Chondrocyte (in vitro differentiated cells): ENCODE measurements around the gene MAP2K4. TPM values are rescaled to one million over a fixed set of nuclear protein-coding genes. Genes with fewer than 3 reads are reported as not detected.

ENCODE experiments used
- DNase-seq: peaks from one replicate; pipeline ENCODE4 v3.0.0; 2021; ENCODE audit warnings: mixed read lengths, low spot score
- H3K27ac Mint-ChIP-seq: one replicate; pipeline ENCODE4 v1.8.0; 2021; ENCODE audit warnings: mild to moderate bottlenecking, moderate library complexity, mixed read lengths; ENCODE audit not compliant: unreplicated experiment
- H3K27me3 Mint-ChIP-seq: 2 replicates; pipeline ENCODE4 v1.8.0; 2021; ENCODE audit warnings: low read depth, mixed read lengths
- H3K36me3 Mint-ChIP-seq: 2 replicates; pipeline ENCODE4 v1.8.0; 2021; ENCODE audit warnings: low read depth, mixed read lengths
- H3K4me1 Mint-ChIP-seq: 2 replicates; pipeline ENCODE4 v1.8.0; 2021; ENCODE audit warnings: low read depth, mild to moderate bottlenecking, mixed read lengths
- H3K4me3 Mint-ChIP-seq: one replicate; pipeline ENCODE4 v1.8.0; 2021; ENCODE audit warnings: mild to moderate bottlenecking, moderate library complexity, mixed read lengths; ENCODE audit not compliant: unreplicated experiment
- H3K9me3 Mint-ChIP-seq: 2 replicates; pipeline ENCODE4 v1.8.0; 2021; ENCODE audit warnings: low read depth, mixed read lengths
- total RNA-seq: library from RNA; stranded (reverse); gene quantifications from 3 replicates; pipeline ENCODE4 v1.2.1, GENCODE V29; 2021
- TF ChIP-seq, protein P1 (sequence below): fragments of 200-600 bp; sonication (generic); IDR thresholded peaks from 2 replicates; pipeline ENCODE4 v1.5.0; 2021; ENCODE audit warnings: antibody characterized with exemption, mild to moderate bottlenecking, moderate library complexity

The MAP2K4 gene
- total RNA-seq, 1 donor from 2014 or later = 26.0 TPM

DNA sequence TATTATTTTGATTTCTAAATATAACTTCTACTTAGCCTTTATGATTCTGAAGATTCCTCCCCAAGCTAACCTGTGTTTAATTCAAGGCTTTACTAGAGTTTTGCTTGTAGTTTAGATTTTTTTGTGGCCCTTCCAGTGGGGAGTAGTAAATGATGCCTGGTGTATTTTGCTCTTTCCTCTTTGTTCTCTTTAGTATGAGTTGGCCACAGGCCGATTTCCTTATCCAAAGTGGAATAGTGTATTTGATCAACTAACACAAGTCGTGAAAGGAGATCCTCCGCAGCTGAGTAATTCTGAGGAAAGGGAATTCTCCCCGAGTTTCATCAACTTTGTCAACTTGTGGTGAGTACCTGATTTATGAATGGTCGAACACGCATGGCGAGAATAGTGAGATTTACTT, 108.3 kb downstream of the MAP2K4 start:
- peaks cover 34% of the 10 kb centered on the region for H3K36me3 Mint-ChIP-seq
- TF ChIP-seq, protein P1, sequence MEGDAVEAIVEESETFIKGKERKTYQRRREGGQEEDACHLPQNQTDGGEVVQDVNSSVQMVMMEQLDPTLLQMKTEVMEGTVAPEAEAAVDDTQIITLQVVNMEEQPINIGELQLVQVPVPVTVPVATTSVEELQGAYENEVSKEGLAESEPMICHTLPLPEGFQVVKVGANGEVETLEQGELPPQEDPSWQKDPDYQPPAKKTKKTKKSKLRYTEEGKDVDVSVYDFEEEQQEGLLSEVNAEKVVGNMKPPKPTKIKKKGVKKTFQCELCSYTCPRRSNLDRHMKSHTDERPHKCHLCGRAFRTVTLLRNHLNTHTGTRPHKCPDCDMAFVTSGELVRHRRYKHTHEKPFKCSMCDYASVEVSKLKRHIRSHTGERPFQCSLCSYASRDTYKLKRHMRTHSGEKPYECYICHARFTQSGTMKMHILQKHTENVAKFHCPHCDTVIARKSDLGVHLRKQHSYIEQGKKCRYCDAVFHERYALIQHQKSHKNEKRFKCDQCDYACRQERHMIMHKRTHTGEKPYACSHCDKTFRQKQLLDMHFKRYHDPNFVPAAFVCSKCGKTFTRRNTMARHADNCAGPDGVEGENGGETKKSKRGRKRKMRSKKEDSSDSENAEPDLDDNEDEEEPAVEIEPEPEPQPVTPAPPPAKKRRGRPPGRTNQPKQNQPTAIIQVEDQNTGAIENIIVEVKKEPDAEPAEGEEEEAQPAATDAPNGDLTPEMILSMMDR = no peak
- H3K4me1 Mint-ChIP-seq = peaks cover 8% of the 10 kb centered on the region
- peaks cover 3% of the 10 kb centered on the region for H3K9me3 Mint-ChIP-seq
- no peak overlapping the region for H3K27ac Mint-ChIP-seq
- H3K27me3 Mint-ChIP-seq = no peaks in the 10 kb centered on the region
- H3K4me3 Mint-ChIP-seq = no peak overlapping the region
- no peak for DNase-seq

DNA sequence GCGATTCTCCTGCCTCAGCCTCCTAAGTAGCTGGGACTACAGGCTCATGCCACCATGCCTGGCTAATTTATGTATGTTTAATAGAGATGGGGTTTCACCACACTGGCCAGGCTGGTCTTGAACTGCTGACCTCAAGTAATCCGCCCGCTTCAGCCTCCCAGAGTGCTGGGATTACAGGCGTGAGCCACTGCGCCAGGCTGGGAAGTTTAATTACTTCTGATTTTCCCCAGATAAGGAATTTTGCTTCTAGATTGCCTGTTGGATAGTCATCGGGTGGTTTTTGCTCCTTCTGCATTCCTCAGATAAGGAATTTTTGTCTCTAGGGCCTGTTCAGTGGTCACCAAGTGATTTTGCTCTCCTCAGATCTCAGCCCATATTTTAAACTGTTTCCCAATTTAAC, 112.5 kb downstream of the MAP2K4 start:
- Mint-ChIP-seq H3K27me3 (no peaks in the 10 kb centered on the region), H3K36me3 (peaks cover 27% of the 10 kb centered on the region)

DNA sequence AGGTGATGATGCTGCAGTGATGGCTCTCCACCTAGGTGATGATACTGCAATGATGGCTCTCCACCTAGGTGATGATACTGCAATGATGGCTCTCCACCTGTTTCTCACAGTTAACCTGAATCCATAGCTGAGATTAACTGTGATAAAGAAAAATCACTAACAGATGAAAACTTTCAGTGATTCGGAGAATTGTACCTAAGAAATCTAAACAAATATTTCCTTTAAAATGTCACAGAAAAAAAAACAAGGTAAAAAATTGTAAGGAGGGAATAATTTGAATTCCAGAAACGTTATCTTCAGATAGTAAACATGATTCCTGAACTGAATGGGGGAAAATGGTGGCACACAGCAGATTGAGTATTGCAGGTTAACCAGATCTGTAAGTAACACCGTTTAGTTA, 113.4 kb downstream of the MAP2K4 start:
- Mint-ChIP-seq H3K36me3 (peaks cover 27% of the 10 kb centered on the region), H3K27me3 (no peaks in the 10 kb centered on the region), H3K27ac (no peak overlapping the region), H3K4me3 (no peak overlapping the region), H3K4me1 (peaks cover 13% of the 10 kb centered on the region), H3K9me3 (peaks cover 20% of the 10 kb centered on the region)
- DNase-seq = no peak
- TF ChIP-seq, protein P1 = no peak

More for the DNA sequence above, 112.5 kb downstream of the MAP2K4 start:
- DNase-seq = no peak
- Mint-ChIP-seq H3K4me3 (no peak overlapping the region), H3K4me1 (peaks cover 13% of the 10 kb centered on the region), H3K27ac (peak overlapping the region; percentile 0), H3K9me3 (peaks cover 17% of the 10 kb centered on the region)
- TF ChIP-seq, protein P1 = no peak

DNA sequence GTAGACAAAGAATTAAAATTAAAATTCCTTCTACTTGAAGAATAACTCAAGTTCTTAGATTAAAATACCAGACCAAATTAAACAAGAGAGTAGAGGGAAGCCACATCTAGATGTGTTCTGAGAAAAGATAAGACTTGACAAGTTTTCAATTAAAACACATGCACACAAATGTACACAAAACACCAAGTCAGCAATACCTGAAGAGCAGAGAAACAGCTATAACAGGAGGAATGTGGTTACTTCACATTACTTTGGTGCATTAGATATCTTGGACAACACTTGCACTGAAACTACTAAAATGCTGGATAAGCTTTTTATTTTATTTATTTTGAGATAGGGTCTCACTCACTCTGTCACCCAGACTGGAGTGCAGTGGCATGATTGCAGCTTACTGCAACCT, 113.9 kb downstream of the MAP2K4 start:
- peaks cover 13% of the 10 kb centered on the region for H3K4me1 Mint-ChIP-seq
- H3K9me3 Mint-ChIP-seq = peaks cover 20% of the 10 kb centered on the region
- H3K4me3 Mint-ChIP-seq = no peak overlapping the region
- TF ChIP-seq, protein P1 = no peak
- no peaks in the 10 kb centered on the region for H3K27me3 Mint-ChIP-seq
- H3K27ac Mint-ChIP-seq = no peak overlapping the region
- no peak for DNase-seq
- peaks cover 24% of the 10 kb centered on the region for H3K36me3 Mint-ChIP-seq

DNA sequence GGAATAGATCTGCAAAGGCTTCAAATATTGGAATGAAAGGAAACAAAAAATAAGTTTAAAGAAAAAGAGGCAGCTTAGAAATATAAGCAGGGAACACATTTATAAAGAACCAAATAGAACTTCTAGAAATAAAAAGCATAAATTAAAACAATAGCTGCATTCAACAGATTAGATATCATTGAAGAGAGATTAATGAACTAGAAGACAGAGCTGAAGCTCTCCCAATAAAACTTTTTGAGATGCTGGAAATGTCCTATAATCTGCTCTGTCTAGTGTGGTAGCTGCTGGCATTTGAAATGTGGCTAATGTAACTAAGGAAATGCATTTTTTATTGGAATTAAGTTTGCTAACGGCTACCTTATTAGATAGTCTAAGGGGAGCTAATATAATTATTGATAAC, 115.6 kb downstream of the MAP2K4 start:
- Mint-ChIP-seq H3K27ac (no peak overlapping the region), H3K9me3 (peaks cover 20% of the 10 kb centered on the region), H3K4me3 (no peak overlapping the region), H3K36me3 (peaks cover 28% of the 10 kb centered on the region), H3K4me1 (peaks cover 13% of the 10 kb centered on the region), H3K27me3 (no peaks in the 10 kb centered on the region)
- DNase-seq = no peak
- TF ChIP-seq, protein P1 = no peak
